Uterus (tissue), 4 donors: ENCODE data around the gene GSK3B. TPM values are rescaled to one million over a fixed set of nuclear protein-coding genes. Genes with fewer than 3 reads are reported as not detected.

Experiments used
- DNase-seq, 2 donors: peaks; one replicate each; pipeline ENCODE4 v3.0.0-alpha.2; 2019 to 2020
- H3K27ac ChIP-seq, 2 donors: fragments of 200-600 bp; sonication (generic); 1 replicate in 1 of 2; 2 replicates in 1 of 2; pipeline ENCODE4 v1.5.1; 2016 to 2018
- H3K27me3 ChIP-seq, 2 donors: fragments of 200-600 bp; sonication (generic); one replicate each; pipeline ENCODE4 v1.5.1; 2018 to 2019; ENCODE audit warnings: control low read depth in 1 of 2
- H3K36me3 ChIP-seq, 2 donors: fragments of 200-600 bp; sonication (generic); one replicate each; pipeline ENCODE4 v1.5.1; 2019; ENCODE audit warnings: control low read depth in 1 of 2
- H3K4me1 ChIP-seq, 2 donors: fragments of 200-600 bp; sonication (generic); one replicate each; pipeline ENCODE4 v1.5.1; 2018 to 2019; ENCODE audit warnings: control low read depth in 1 of 2
- H3K4me3 ChIP-seq, 2 donors: fragments of 200-600 bp; sonication (generic); 1 replicate in 1 of 2; 2 replicates in 1 of 2; pipeline ENCODE4 v1.5.1; 2018 to 2019; ENCODE audit warnings: mild to moderate bottlenecking in 1 of 2
- H3K9me3 ChIP-seq, 2 donors: fragments of 200-600 bp; sonication (generic); one replicate each; pipeline ENCODE4 v1.5.1; 2019; ENCODE audit warnings: control low read depth in 1 of 2
- CTCF ChIP-seq, 4 experiments: fragments of 200-600 bp in 2 of 4; fragments of 450-650 bp in 2 of 4; sonication (generic) in 2 of 4; IDR thresholded peaks; one replicate each; pipeline ENCODE4 v1.5.1; 2016 to 2019; ENCODE audit warnings: antibody characterized with exemption in 4 of 4, mild to moderate bottlenecking in 2 of 4, moderate library complexity in 1 of 4
- POLR2A ChIP-seq, 2 donors: fragments of 450-650 bp; IDR thresholded peaks; one replicate each; pipeline ENCODE4 v1.6.1; 2016; ENCODE audit warnings: antibody characterized with exemption in 2 of 2, mild to moderate bottlenecking in 1 of 2, moderate library complexity in 1 of 2
- intact Hi-C: fragments of 100-400 bp; cut with DNase I; formaldehyde crosslinking; loops from one replicate; pipeline ENCODE4 v1.15.1; 2023; ENCODE audit warnings: low total_unique reads
- total RNA-seq, 4 donors: library from RNA; depleted of rRNA in 3 of 4; stranded (reverse); fragments of >200 nt in 3 of 4; gene quantifications; one replicate each; pipeline versions ENCODE4 v1.1.0 to v1.2.4, GENCODE V29; 2014 to 2023
- donor health status: DM: yes; HTN: yes; CAD: no.

The GSK3B gene
- total RNA-seq, 4 donors from 2014 or later: 13.5 to 53.8 (median 31.3) TPM

- H3K4me3 ChIP-seq: no peak overlapping the region
- intact Hi-C loops: no loop called here
- H3K27ac ChIP-seq: no peak overlapping the region
- no peaks in the 10 kb centered on the region for H3K9me3 ChIP-seq
- DNase-seq: no peak
- no peaks in the 10 kb centered on the region for H3K36me3 ChIP-seq
- no peaks in the 10 kb centered on the region for H3K27me3 ChIP-seq
- no peaks in the 10 kb centered on the region for H3K4me1 ChIP-seq
- TF ChIP-seq CTCF (IDR thresholded peaks at IDR 0.05): no peak
- TF ChIP-seq POLR2A (IDR thresholded peaks at IDR 0.05): no peak
Measured at GRCh38 chr3:120111898-120112297, 17.7 kb upstream of the GSK3B start.

- DNase-seq: no peak
- Histone ChIP-seq H3K9me3 (no peaks in the 10 kb centered on the region), H3K27ac (no peak overlapping the region), H3K4me1 (no peaks in the 10 kb centered on the region), H3K36me3 (no peaks in the 10 kb centered on the region), H3K27me3 (no peaks in the 10 kb centered on the region), H3K4me3 (no peak overlapping the region)
- intact Hi-C loops: no loop called here
- TF ChIP-seq POLR2A (IDR thresholded peaks at IDR 0.05) (no peak), CTCF (IDR thresholded peaks at IDR 0.05) (no peak)
Measured at GRCh38 chr3:120103276-120103675, 9.0 kb upstream of the GSK3B start.

GRCh38 chr3:120102674-120103073 lies 8.4 kb upstream of the GSK3B start:
- no peak for DNase-seq
- Histone ChIP-seq H3K4me1 (no peaks in the 10 kb centered on the region), H3K4me3 (no peak overlapping the region), H3K27me3 (no peaks in the 10 kb centered on the region), H3K9me3 (no peaks in the 10 kb centered on the region), H3K27ac (no peak overlapping the region), H3K36me3 (no peaks in the 10 kb centered on the region)
- intact Hi-C loops: no loop called here
- TF ChIP-seq POLR2A (IDR thresholded peaks at IDR 0.05) (no peak), CTCF (IDR thresholded peaks at IDR 0.05) (no peak)

- TF ChIP-seq CTCF (IDR thresholded peaks at IDR 0.05) (no peak), POLR2A (IDR thresholded peaks at IDR 0.05) (no peak)
- Histone ChIP-seq H3K36me3 (no peaks in the 10 kb centered on the region), H3K9me3 (no peaks in the 10 kb centered on the region), H3K27ac (no peak overlapping the region), H3K4me3 (no peak overlapping the region), H3K27me3 (no peaks in the 10 kb centered on the region), H3K4me1 (no peaks in the 10 kb centered on the region)
- intact Hi-C loops: no loop called here
- no peak for DNase-seq
Measured at GRCh38 chr3:120102232-120102631, 8.0 kb upstream of the GSK3B start.

- Histone ChIP-seq H3K27me3 (no peaks in the 10 kb centered on the region), H3K9me3 (no peaks in the 10 kb centered on the region), H3K36me3 (no peaks in the 10 kb centered on the region), H3K4me3 (no peak overlapping the region), H3K27ac (no peak overlapping the region), H3K4me1 (no peaks in the 10 kb centered on the region)
- intact Hi-C loops: no loop called here
- TF ChIP-seq CTCF (IDR thresholded peaks at IDR 0.05) (no peak), POLR2A (IDR thresholded peaks at IDR 0.05) (no peak)
- DNase-seq: no peak
Measured at GRCh38 chr3:120101624-120102023, 7.4 kb upstream of the GSK3B start.
